Neural progenitor cell (in vitro differentiated cells): ENCODE data around the gene TRIM77. TPM values are rescaled to one million over a fixed set of nuclear protein-coding genes. Genes with fewer than 3 reads are reported as not detected.
"Not testable (repeated sequence)": the region's sequence is repeated elsewhere in the genome, so short reads cannot be mapped to it uniquely, and the experiment has no call there.

Experiments
- DNase-seq: peaks from one replicate; pipeline ENCODE4 v3.0.0-alpha.2; 2016; ENCODE audit warnings: low spot score
- H2AFZ ChIP-seq: fragments of 200-600 bp; sonication (generic); replicated peaks from 2 replicates; pipeline ENCODE4 v1.6.1; 2016; ENCODE audit warnings: antibody characterized with exemption
- H3F3A ChIP-seq: fragments of 200-600 bp; sonication (generic); 2 replicates; pipeline ENCODE4 v1.6.1; 2016; ENCODE audit warnings: antibody characterized with exemption, low read depth
- H3K27ac ChIP-seq: fragments of 200-600 bp; sonication (generic); 2 replicates; pipeline ENCODE4 v1.5.1; 2016; ENCODE audit warnings: mild to moderate bottlenecking
- H3K27me3 ChIP-seq: fragments of 200-600 bp; sonication (generic); 2 replicates; pipeline ENCODE4 v1.6.1; 2016; ENCODE audit warnings: mild to moderate bottlenecking, moderate library complexity
- H3K36me3 ChIP-seq: fragments of 200-600 bp; sonication (generic); 2 replicates; pipeline ENCODE4 v1.5.1; 2016
- H3K4me1 ChIP-seq: fragments of 200-600 bp; sonication (generic); 2 replicates; pipeline ENCODE4 v1.6.1; 2016; ENCODE audit warnings: mixed run types
- H3K4me2 ChIP-seq: fragments of 200-600 bp; sonication (generic); 2 replicates; pipeline ENCODE4 v1.6.1; 2016
- H3K4me3 ChIP-seq: fragments of 200-600 bp; sonication (generic); 2 replicates; pipeline ENCODE4 v1.5.1; 2016
- H3K79me2 ChIP-seq: fragments of 200-600 bp; sonication (generic); 2 replicates; pipeline ENCODE4 v1.6.1; 2016; ENCODE audit warnings: low read depth
- H3K9ac ChIP-seq: fragments of 200-600 bp; sonication (generic); 2 replicates; pipeline ENCODE4 v1.6.1; 2016
- H3K9me3 ChIP-seq: fragments of 200-600 bp; sonication (generic); 2 replicates; pipeline ENCODE4 v1.5.1; 2016; ENCODE audit warnings: low read depth
- H4K20me1 ChIP-seq: fragments of 200-600 bp; sonication (generic); 2 replicates; pipeline ENCODE4 v1.6.1; 2016; ENCODE audit warnings: low read depth
- H3K27ac Mint-ChIP-seq: 3 replicates; pipeline ENCODE4 v1.8.0; 2021; ENCODE audit warnings: mixed read lengths
- H3K27me3 Mint-ChIP-seq: 2 replicates; pipeline ENCODE4 v1.8.0; 2022; ENCODE audit warnings: low read depth, mild to moderate bottlenecking, inconsistent platforms, moderate library complexity, mixed read lengths; ENCODE audit not compliant: insufficient read depth
- H3K36me3 Mint-ChIP-seq: 3 replicates; pipeline ENCODE4 v1.8.0; 2021; ENCODE audit warnings: mixed read lengths
- H3K4me1 Mint-ChIP-seq: 3 replicates; pipeline ENCODE4 v1.8.0; 2021; ENCODE audit warnings: mixed read lengths
- H3K4me3 Mint-ChIP-seq: 3 replicates; pipeline ENCODE4 v1.8.0; 2021; ENCODE audit warnings: mild to moderate bottlenecking, moderate library complexity, mixed read lengths
- H3K9me3 Mint-ChIP-seq: 3 replicates; pipeline ENCODE4 v1.8.0; 2020; ENCODE audit warnings: mixed read lengths
- EZH2 ChIP-seq: fragments of 200-600 bp; sonication (generic); IDR thresholded peaks from 2 replicates; pipeline ENCODE4 v1.6.1; 2017; ENCODE audit warnings: antibody characterized with exemption, mild to moderate bottlenecking, moderate library complexity
- EZH2phosphoT487 ChIP-seq: fragments of 200-600 bp; sonication (generic); IDR thresholded peaks from 2 replicates; pipeline ENCODE4 v1.6.1; 2017; ENCODE audit warnings: antibody characterized with exemption
- small RNA-seq: library from RNA; depleted of rRNA; stranded (forward); fragments of <200 nt; gene quantifications from one replicate; pipeline ENCODE3, GENCODE V24; 2015
- total RNA-seq: library from RNA; depleted of rRNA; stranded (reverse); fragments of >200 nt; gene quantifications from 2 replicates; pipeline ENCODE4 v1.2.3, GENCODE V29; 2015; ENCODE audit warnings: low replicate concordance
- TF ChIP-seq, protein P1 (sequence below): fragments of 200-600 bp; sonication (generic); IDR thresholded peaks from 2 replicates; pipeline ENCODE4 v1.5.1; 2017; ENCODE audit warnings: antibody characterized with exemption, mild to moderate bottlenecking

The TRIM77 gene
- total RNA-seq, 1 donor from 2014 or later, result not detected

DNA sequence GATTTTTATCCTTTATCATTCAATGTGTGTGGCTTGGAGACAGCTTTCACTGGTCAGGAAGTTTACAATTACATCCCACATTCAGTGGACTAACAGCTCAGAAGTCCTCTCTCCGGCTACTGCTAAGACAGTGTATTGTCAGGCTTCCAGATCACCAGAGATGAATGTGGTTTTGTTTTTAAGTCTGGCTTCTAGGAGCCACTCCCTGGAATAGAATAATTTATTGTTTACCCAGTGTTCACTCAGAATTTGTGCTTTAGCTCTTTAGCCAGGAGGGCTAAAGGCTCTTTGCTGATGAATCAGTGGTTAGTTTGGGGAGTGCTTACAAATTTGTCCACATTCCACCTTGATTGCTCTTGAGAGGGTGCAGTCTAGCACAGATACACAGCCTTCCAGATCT is 26.5 kb downstream of the TRIM77 start:
- H3K27me3 ChIP-seq, result no peaks in the 10 kb centered on the region
- no peaks in the 10 kb centered on the region for H3K36me3 ChIP-seq
- H3K27me3 Mint-ChIP-seq, result no peaks in the 10 kb centered on the region
- no peak for DNase-seq
- no peak overlapping the region for H2AFZ ChIP-seq
- no peak overlapping the region for H3K4me2 ChIP-seq
- H3K9me3 ChIP-seq, result no peaks in the 10 kb centered on the region
- H4K20me1 ChIP-seq, result no peaks in the 10 kb centered on the region
- H3F3A ChIP-seq, result no peaks in the 10 kb centered on the region
- H3K27ac ChIP-seq, result no peak overlapping the region
- no peaks in the 10 kb centered on the region for H3K4me1 ChIP-seq
- H3K79me2 ChIP-seq, result no peaks in the 10 kb centered on the region
- H3K27ac Mint-ChIP-seq, result no peak overlapping the region
- no peak overlapping the region for H3K4me3 Mint-ChIP-seq
- H3K9ac ChIP-seq, result no peak overlapping the region
- no peak overlapping the region for H3K4me3 ChIP-seq
- H3K9me3 Mint-ChIP-seq, result no peaks in the 10 kb centered on the region
- TF ChIP-seq, protein P1, sequence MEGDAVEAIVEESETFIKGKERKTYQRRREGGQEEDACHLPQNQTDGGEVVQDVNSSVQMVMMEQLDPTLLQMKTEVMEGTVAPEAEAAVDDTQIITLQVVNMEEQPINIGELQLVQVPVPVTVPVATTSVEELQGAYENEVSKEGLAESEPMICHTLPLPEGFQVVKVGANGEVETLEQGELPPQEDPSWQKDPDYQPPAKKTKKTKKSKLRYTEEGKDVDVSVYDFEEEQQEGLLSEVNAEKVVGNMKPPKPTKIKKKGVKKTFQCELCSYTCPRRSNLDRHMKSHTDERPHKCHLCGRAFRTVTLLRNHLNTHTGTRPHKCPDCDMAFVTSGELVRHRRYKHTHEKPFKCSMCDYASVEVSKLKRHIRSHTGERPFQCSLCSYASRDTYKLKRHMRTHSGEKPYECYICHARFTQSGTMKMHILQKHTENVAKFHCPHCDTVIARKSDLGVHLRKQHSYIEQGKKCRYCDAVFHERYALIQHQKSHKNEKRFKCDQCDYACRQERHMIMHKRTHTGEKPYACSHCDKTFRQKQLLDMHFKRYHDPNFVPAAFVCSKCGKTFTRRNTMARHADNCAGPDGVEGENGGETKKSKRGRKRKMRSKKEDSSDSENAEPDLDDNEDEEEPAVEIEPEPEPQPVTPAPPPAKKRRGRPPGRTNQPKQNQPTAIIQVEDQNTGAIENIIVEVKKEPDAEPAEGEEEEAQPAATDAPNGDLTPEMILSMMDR, result no peak
- TF ChIP-seq EZH2 (no peak), EZH2phosphoT487 (no peak)
- H3K36me3 Mint-ChIP-seq, result no peaks in the 10 kb centered on the region
- H3K4me1 Mint-ChIP-seq, result no peaks in the 10 kb centered on the region

DNA sequence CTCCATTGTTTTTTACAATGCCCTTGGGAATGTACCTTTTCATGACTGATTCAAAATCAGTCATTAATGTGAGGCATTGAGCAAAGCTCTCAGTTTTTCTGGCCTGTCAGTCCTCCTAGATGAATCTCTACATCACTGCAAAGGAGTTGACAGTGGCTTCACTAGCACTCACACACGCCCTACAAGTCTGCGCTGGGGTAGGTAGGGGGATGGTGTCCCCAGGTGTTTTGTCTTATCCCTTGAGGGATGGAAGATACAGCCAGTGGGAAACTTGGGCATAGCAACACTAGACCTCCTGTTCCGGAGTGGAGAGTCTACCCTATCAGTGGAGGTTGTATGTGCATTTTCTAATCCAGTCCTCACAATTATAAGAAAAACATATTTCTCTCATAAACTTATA is 27.0 kb downstream of the TRIM77 start:
- no peaks in the 10 kb centered on the region for H3K4me1 Mint-ChIP-seq
- H3F3A ChIP-seq, result no peaks in the 10 kb centered on the region
- no peak overlapping the region for H3K9ac ChIP-seq
- no peaks in the 10 kb centered on the region for H3K36me3 ChIP-seq
- no peaks in the 10 kb centered on the region for H4K20me1 ChIP-seq
- no peak overlapping the region for H2AFZ ChIP-seq
- H3K36me3 Mint-ChIP-seq, result no peaks in the 10 kb centered on the region
- H3K27me3 ChIP-seq, result no peaks in the 10 kb centered on the region
- H3K4me2 ChIP-seq, result no peak overlapping the region
- H3K4me1 ChIP-seq, result no peaks in the 10 kb centered on the region
- no peak overlapping the region for H3K27ac ChIP-seq
- H3K4me3 ChIP-seq, result no peak overlapping the region
- H3K9me3 Mint-ChIP-seq, result no peaks in the 10 kb centered on the region
- H3K9me3 ChIP-seq, result no peaks in the 10 kb centered on the region
- no peak for DNase-seq
- no peak overlapping the region for H3K4me3 Mint-ChIP-seq
- H3K27ac Mint-ChIP-seq, result no peak overlapping the region
- H3K27me3 Mint-ChIP-seq, result no peaks in the 10 kb centered on the region
- no peaks in the 10 kb centered on the region for H3K79me2 ChIP-seq
- no peak for TF ChIP-seq EZH2
- TF ChIP-seq EZH2phosphoT487, result no peak
- TF ChIP-seq, protein P1, result no peak

DNA sequence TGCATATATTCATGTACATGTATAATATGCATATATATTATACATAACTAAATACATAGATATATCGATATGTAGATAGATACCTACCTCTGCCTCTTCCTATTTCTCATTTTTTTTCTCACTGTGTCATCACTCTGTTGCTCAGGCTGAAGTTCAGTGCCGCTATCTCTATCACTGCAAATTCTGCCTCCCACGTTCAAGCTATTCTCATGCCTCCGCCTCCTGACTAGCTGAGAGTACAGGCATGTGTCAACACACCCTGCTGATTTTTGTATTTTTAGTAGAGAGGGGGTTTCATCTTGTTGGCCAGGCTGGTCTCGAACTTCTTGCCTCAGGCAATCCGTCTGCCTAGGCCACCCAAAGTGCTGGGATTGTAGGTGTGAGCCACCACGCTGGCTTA is 31.3 kb downstream of the TRIM77 start:
- not testable (repeated sequence) for H3K27ac Mint-ChIP-seq, H3K27me3 Mint-ChIP-seq, H3K4me1 Mint-ChIP-seq, H3K36me3 ChIP-seq, H3K4me1 ChIP-seq, H4K20me1 ChIP-seq, H3K9ac ChIP-seq, H3K4me3 ChIP-seq, DNase-seq, H3K4me2 ChIP-seq, H3K36me3 Mint-ChIP-seq, H3K27me3 ChIP-seq, H3K9me3 ChIP-seq, H3K4me3 Mint-ChIP-seq, H3K79me2 ChIP-seq, H3F3A ChIP-seq, H3K9me3 Mint-ChIP-seq, H3K27ac ChIP-seq, H2AFZ ChIP-seq

DNA sequence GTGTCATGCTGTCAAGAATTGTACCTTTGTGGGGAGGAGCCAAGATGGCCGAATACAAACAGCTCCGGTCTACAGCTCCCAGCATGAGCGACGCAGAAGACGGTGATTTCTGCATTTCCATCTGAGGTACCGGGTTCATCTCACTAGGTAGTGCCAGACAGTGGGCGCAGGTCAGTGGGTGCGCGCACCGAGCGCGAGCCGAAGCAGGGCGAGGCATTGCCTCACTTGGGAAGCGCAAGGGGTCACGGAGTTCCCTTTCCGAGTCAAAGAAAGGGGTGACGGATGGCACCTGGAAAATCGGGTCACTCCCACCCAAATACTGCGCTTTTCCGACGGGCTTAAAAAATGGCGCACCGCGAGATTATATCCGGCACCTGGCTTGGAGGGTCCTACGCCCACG is 34.1 kb downstream of the TRIM77 start:
- H3K4me2 ChIP-seq, H3K4me3 ChIP-seq, H3K36me3 Mint-ChIP-seq, H3K9me3 Mint-ChIP-seq, H3K36me3 ChIP-seq, H3K9me3 ChIP-seq, H3K4me3 Mint-ChIP-seq, H3K4me1 ChIP-seq, H4K20me1 ChIP-seq, H3F3A ChIP-seq, DNase-seq, H3K4me1 Mint-ChIP-seq, H3K27me3 ChIP-seq, H3K9ac ChIP-seq, H3K79me2 ChIP-seq, H3K27ac ChIP-seq, H3K27me3 Mint-ChIP-seq: not testable (repeated sequence)
- peak overlapping the region; percentile 54 for H2AFZ ChIP-seq
- peak overlapping the region; percentile 46 for H3K27ac Mint-ChIP-seq

DNA sequence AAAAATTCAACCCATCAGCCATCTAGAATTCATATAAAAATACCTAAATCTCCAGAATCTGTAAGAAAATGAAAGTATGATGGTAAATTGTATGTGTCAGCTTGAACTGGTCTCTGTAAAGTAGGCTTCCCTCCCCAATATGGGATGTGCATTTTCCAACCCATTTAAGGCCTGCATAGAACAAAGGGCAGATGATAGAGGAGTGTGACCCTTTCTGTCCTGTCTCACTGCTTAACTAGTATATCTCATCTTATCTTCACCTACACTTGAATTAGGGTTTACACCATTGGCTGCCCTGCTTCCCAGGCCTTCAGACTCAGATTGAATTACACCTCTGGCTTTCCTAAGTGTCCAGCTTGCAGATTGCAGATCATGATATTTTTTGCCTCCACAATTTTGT is 40.7 kb downstream of the TRIM77 start:
- not testable (repeated sequence) for H3K36me3 ChIP-seq, H3K27me3 ChIP-seq, H3K4me1 ChIP-seq, H3K36me3 Mint-ChIP-seq, H4K20me1 ChIP-seq, H3K9me3 Mint-ChIP-seq, H3K4me3 Mint-ChIP-seq, H3K27ac ChIP-seq, H3K4me2 ChIP-seq, H3K9me3 ChIP-seq, H2AFZ ChIP-seq, H3K4me3 ChIP-seq, H3K9ac ChIP-seq, H3K4me1 Mint-ChIP-seq, H3K79me2 ChIP-seq, H3K27ac Mint-ChIP-seq, H3K27me3 Mint-ChIP-seq, H3F3A ChIP-seq, DNase-seq

Small RNA genes within 50 kb of the gene (small RNA-seq; reads per million reads assigned to genes)
- gene AP003122.3, result not detected

Other genes with a start within 250 kb of the TRIM77 start
- 3.3 and 7.1 TPM in 2 replicates for gene NOX4, start 218.9 kb upstream of the TRIM77 start, total RNA-seq
- gene TRIM49, start 98.3 kb downstream of the TRIM77 start, total RNA-seq, result not detected in 2 replicates
- not detected in 2 replicates for gene TRIM64B, start 168.2 kb downstream of the TRIM77 start, total RNA-seq
- not detected in 2 replicates for gene TRIM49D1, start 211.9 kb downstream of the TRIM77 start, total RNA-seq
- not detected in 2 replicates for gene TRIM49D2, start 213.8 kb downstream of the TRIM77 start, total RNA-seq